HG02623 (cell line): ENCODE results near the gene ABCB6.

Experiments used
- ATAC-seq: cut with Tn5 transposase; IDR thresholded peaks from one replicate; pipeline ENCODE4 v1.9.1; 2021; ENCODE audit warnings: moderate library complexity; ENCODE audit not compliant: unreplicated experiment

Gene ABCB6

DNA sequence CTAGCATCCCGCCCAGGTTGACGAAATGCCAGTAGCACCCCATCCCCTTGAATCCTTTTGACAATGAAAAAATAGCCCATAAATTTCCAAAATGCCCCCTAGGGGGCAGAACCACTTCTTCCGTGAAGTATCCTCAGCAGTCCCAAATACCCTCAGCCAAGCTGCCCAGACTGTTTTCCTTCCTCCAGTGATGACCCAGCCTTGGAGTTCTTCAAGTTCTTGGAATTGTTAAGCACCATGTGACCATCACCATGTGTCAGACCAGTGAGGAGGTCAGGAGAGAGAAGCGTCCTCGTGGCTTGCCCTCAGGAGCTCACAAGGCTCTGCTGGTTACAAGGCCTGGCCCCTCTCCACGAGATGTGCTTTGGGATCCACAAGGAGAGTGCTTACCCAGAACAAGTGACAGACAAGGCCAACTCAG is 47.5 kb downstream of the ABCB6 start:
- no peak for ATAC-seq

GRCh38 chr2:219169930-219170654 is 48.7 kb downstream of the ABCB6 start, which contains the start of gene SLC23A3:
SLC23A3 (minus strand) TSS chr2:219170029; CDS start chr2:219169984, 45 bp downstream.
- no peak for ATAC-seq

DNA sequence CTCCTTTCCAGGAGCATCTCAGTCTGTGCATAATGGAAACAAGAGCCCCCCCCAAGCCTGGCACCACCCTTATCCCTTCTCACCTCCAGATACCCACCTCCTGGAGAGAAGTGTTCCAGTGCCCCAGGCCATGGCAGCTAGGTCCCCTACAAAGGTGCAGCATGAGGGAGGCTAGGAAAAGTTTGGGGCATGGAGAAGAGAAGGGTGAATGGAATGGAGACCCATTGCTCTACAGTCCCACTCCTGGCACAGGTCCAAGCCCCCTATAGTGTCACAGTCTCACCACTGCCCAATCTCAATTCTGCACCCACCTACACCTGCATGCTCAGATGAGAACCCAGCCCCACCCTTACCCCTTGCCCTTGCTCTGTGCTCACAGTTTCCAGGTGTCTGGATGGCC is 49.8 kb downstream of the ABCB6 start:
- no peak for ATAC-seq

DNA sequence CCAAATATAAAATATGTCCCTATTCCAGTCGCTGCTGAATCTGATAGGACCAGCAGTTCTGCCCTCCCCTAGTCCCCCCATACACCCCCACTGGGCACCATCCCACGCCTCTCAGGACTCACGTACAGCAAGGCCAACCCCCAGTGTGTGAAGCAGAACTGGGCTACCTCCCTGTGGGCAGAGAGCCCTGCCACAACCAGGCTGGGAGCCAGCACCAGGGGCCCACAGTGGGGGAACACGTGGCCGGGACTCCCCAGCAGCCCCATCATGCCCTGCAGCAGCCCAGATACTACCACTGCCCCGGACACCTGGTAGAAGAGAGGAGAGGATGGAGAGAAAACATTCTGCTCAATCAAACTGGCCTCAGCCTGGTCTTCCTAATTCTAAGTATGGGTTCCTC is 50.2 kb downstream of the ABCB6 start:
- no peak for ATAC-seq

DNA sequence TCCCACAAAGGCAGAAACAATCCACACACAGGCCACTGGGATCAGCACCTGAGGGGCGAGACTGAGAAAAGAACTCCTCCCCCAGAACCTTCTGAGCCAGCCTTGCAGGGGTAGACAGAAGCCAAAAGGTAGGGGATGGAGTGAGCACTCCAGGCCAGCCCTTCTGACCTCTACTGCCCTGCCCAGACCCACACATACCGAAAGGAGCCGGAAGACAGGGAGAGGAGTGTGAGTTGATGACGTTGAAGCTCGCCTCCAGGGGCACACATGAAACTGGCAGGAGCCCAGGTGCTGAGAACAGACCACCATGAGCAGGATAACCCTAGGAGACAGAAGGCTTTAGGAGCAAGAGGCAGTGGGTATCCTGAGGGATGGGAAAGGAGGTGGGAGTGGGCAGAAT is 50.8 kb downstream of the ABCB6 start:
- ATAC-seq = no peak

GRCh38 chr2:219165058-219165911 is 53.5 kb downstream of the ABCB6 start:
- ATAC-seq = no peak

DNA sequence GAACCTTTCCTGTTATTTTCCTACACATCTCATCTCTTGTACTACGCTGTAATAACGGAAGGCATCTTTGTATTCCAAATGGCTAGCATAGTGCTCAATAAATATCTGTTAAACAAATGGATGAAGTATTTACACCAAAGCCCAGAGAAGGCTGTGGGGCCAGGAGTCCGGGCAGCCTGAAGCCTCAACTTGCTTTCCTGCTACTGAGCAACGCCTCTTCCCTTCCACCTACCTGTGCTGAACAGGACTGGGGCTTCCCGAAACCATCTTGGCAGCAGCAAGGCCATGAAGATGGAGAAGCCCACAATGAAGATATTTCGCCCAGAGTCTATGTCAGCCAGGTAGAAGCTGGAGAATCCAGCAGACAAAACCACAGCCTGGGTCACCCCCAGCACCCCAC is 55.6 kb downstream of the ABCB6 start:
- ATAC-seq = no peak

GRCh38 chr2:219161097-219161496 is 57.7 kb downstream of the ABCB6 start:
- no peak for ATAC-seq

GRCh38 chr2:219160186-219161017 is 58.4 kb downstream of the ABCB6 start, which contains the start of gene NHEJ1:
NHEJ1 (minus strand) TSS chr2:219160815; CDS start chr2:219158362, 2,453 bp downstream.
- peak; percentile 81 for ATAC-seq
